Measurements from ENCODE around the gene TMOD3. TPM values are rescaled to one million over a fixed set of nuclear protein-coding genes. Genes with fewer than 3 reads are reported as not detected.

Gene TMOD3
- total RNA-seq: 79.0 and 80.4 TPM in 2 replicates

GRCh38 chr15:51829376-51830275 lies at the start of gene TMOD3:
TSS of gene TMOD3 (plus strand) at chr15:51829653. CDS start at chr15:51862885, 33,232 bp downstream.

Small RNA genes lying within 50 kb of the gene (small RNA-seq; reads per million reads assigned to genes)
- gene AC090971.5 (not detected), gene RF00017 (not detected), gene RF00019 (not detected), gene RNU6-90P (not detected)

Other genes starting within 250 kb of the TMOD3 start
- 11.8 and 15.2 TPM in 2 replicates for gene DMXL2, start 206.9 kb upstream of the TMOD3 start, total RNA-seq
- 0.10 TPM in 1 of 2 replicates, not detected in the other for gene SCG3, start 148.2 kb upstream of the TMOD3 start, total RNA-seq
- gene LYSMD2, start 92.0 kb upstream of the TMOD3 start, total RNA-seq: 11.4 and 13.2 TPM in 2 replicates
- gene TMOD2, start 78.1 kb upstream of the TMOD3 start, total RNA-seq: 10.5 and 11.9 TPM in 2 replicates
- 14.7 and 24.3 TPM in 2 replicates for gene LEO1, start 142.1 kb downstream of the TMOD3 start, total RNA-seq
- 36.6 and 54.3 TPM in 2 replicates for gene MAPK6, start 189.6 kb downstream of the TMOD3 start, total RNA-seq

All from vein endothelial cell (primary cell).